ENCODE results near the gene SREBF1. TPM values are rescaled to one million over a fixed set of nuclear protein-coding genes. Genes with fewer than 3 reads are reported as not detected.
A peak's percentile ranks its signal among the peaks of the same experiment; 100 is the strongest.
"Not testable (repeated sequence)": the region's sequence is repeated elsewhere in the genome, so short reads cannot be mapped to it uniquely, and the experiment has no call there.

The SREBF1 gene
- total and polyA plus RNA-seq, 10 of the 15 experiments (the other 5 are each of a cell fraction or from before 2014, with no cell fraction given), result 1.4 to 84.6 (median 20.4) TPM

GRCh38 chr17:17808706-17809432 lies 27.9 kb downstream of the SREBF1 start (continued):
- TF ChIP-seq MLLT1 (IDR thresholded peaks at IDR 0.05) (no peak), TCF12 (IDR thresholded peaks at IDR 0.05; ENCODE audit: low read depth, low read length) (peak; percentile 94), BHLHE40 (IDR thresholded peaks at IDR 0.05; ENCODE audit: borderline replicate concordance in 1 of 2, low read depth in 2 of 2, low read length in 1 of 2) (peak; percentile 34 to 41; a peak in 1 of 4 replicates), ZZZ3 (IDR thresholded peaks at IDR 0.05; ENCODE audit: control insufficient read depth, insufficient read length, low read depth) (no peak), NFIC (IDR thresholded peaks at IDR 0.05; ENCODE audit: low read depth, low read length) (no peak), PBX3 (IDR thresholded peaks at IDR 0.05; ENCODE audit: insufficient replicate concordance, low read depth, low read length) (peak; percentile 21), ESRRA (IDR thresholded peaks at IDR 0.05; ENCODE audit: low read length) (no peak)

GRCh38 chr17:17808200-17808599 lies 28.6 kb downstream of the SREBF1 start:
- SMC1A ChIA-PET (ENCODE audit: uncharacterized antibody, unreplicated experiment), result interaction anchor here (1.4 to 2.1 kb wide), 5 partner anchors 22 to 225 kb away, joined by 4 to 10 read pairs (median 6); no protein-coding TSS in a partner anchor
- H3K4me2 ChIP-seq (ENCODE audit: control insufficient read depth, insufficient read depth); H3K4me1 ChIP-seq (ENCODE audit: control insufficient read depth, insufficient read depth, low read length); H3K9ac ChIP-seq (ENCODE audit: control insufficient read depth, insufficient read depth, low read length); H3K9me3 ChIP-seq (replicated peaks; ENCODE audit: control insufficient read depth, insufficient read depth, low read length); ATAC-seq; FAIRE-seq; H3K79me2 ChIP-seq (ENCODE audit: control insufficient read depth, insufficient read depth, low read length); H3K4me3 ChIP-seq; H3K27me3 ChIP-seq (replicated peaks in 1 of 2; ENCODE audit: control insufficient read depth in 2 of 2, insufficient read depth in 2 of 2, low read length in 1 of 2); H4K20me1 ChIP-seq (ENCODE audit: control insufficient read depth, insufficient read depth); BruUV-seq (replicated peaks); H2AFZ ChIP-seq (ENCODE audit: control insufficient read depth, low read depth, low read length); POLR2A ChIA-PET; H3K27ac ChIP-seq (ENCODE audit: control insufficient read depth, insufficient read depth); DNase-seq (ENCODE audit: low read depth, low spot score): not testable (repeated sequence)
- peaks cover 10 to 11% of the 10 kb centered on the region in 2 experiments; a peak in 3 of 4 replicates for H3K36me3 ChIP-seq (ENCODE audit: control insufficient read depth in 2 of 2, insufficient read depth in 2 of 2, low read length in 1 of 2)
- intact Hi-C loops (cut with micrococcal nuclease; ENCODE audit: unreplicated experiment) (loop anchor here (2.0 kb wide), 1 partner anchor 111 kb away; no protein-coding TSS in a partner anchor), in situ Hi-C loops (cut with MboI) (loop anchor here (5.0 kb wide), 1 partner anchor 224 kb away; no protein-coding TSS in a partner anchor)
- CTCF ChIA-PET, result interaction anchor here (0.7 to 1.4 kb wide), 6 partner anchors 10 to 131 kb away, joined by 3 to 5 read pairs (median 3); no protein-coding TSS in a partner anchor
- RAD21 ChIA-PET (ENCODE audit: unreplicated experiment), result interaction anchor here (0.7 to 1.6 kb wide), 2 partner anchors 28 to 73 kb away, joined by 3 to 4 read pairs; no protein-coding TSS in a partner anchor
- 97% methylated on average over 5 of the region's 5 CpGs for WGBS (ENCODE audit: insufficient coverage, insufficient replicate concordance, low lambda C conversion rate, missing lambda C conversion rate)

All from GM12878 (cell line).